ENCODE measurements around the gene AFG1L.

- TF ChIP-seq POLR2A (IDR thresholded peaks at IDR 0.05) (no peak), CTCF (IDR thresholded peaks at IDR 0.05) (no peak)
Observed at GRCh38 chr6:108304646-108305045, 9.8 kb downstream of the AFG1L start.
